GM23338 (cell line): ENCODE measurements around the gene ELFN2. TPM values are rescaled to one million over a fixed set of nuclear protein-coding genes. Genes with fewer than 3 reads are reported as not detected.

ENCODE experiments used
- ATAC-seq: fragments of 200-7000 bp; cut with Tn5 transposase; 3 replicates; pipeline ENCODE4 v1.9.1; 2020
- DNase-seq: peaks from one replicate; pipeline ENCODE4 v3.0.0-alpha.2; 2015; ENCODE audit warnings: low spot score
- H2AFZ ChIP-seq: fragments of 200-600 bp; sonication (generic); 2 replicates; pipeline ENCODE4 v1.8.0; 2016; ENCODE audit warnings: antibody characterized with exemption, mild to moderate bottlenecking, moderate library complexity
- H3F3A ChIP-seq: fragments of 200-600 bp; sonication (generic); replicated peaks from 2 replicates; pipeline ENCODE4 v1.8.0; 2017; ENCODE audit warnings: antibody characterized with exemption, mixed run types, low read depth
- H3K27ac ChIP-seq: fragments of 200-600 bp; sonication (generic); 2 replicates; pipeline ENCODE4 v1.6.1; 2016; ENCODE audit warnings: low read depth
- H3K27me3 ChIP-seq: fragments of 200-600 bp; sonication (generic); 2 replicates; pipeline ENCODE4 v1.8.0; 2016; ENCODE audit warnings: mild to moderate bottlenecking, mixed run types, moderate library complexity; ENCODE audit not compliant: insufficient read depth
- H3K36me3 ChIP-seq: fragments of 200-600 bp; sonication (generic); 2 replicates; pipeline ENCODE4 v1.8.0; 2016; ENCODE audit warnings: mild to moderate bottlenecking; ENCODE audit not compliant: insufficient read depth
- H3K4me1 ChIP-seq: fragments of 200-600 bp; sonication (generic); 2 replicates; pipeline ENCODE4 v1.8.0; 2016; ENCODE audit warnings: mild to moderate bottlenecking, moderate library complexity; ENCODE audit not compliant: insufficient read depth
- H3K4me2 ChIP-seq: fragments of 200-600 bp; sonication (generic); 2 replicates; pipeline ENCODE4 v1.7.1; 2017; ENCODE audit warnings: mixed run types
- H3K4me3 ChIP-seq: fragments of 200-600 bp; sonication (generic); 2 replicates; pipeline ENCODE4 v1.6.1; 2016; ENCODE audit warnings: mixed run types
- H3K79me2 ChIP-seq: fragments of 200-600 bp; sonication (generic); replicated peaks from 2 replicates; pipeline ENCODE4 v1.8.0; 2017; ENCODE audit warnings: mild to moderate bottlenecking; ENCODE audit not compliant: insufficient read depth
- H3K9me2 ChIP-seq: fragments of 200-600 bp; sonication (generic); 2 replicates; pipeline ENCODE4 v1.8.0; 2017; ENCODE audit not compliant: insufficient read depth
- H4K20me1 ChIP-seq: fragments of 200-600 bp; sonication (generic); replicated peaks from 2 replicates; pipeline ENCODE4 v1.8.0; 2017; ENCODE audit warnings: mild to moderate bottlenecking; ENCODE audit not compliant: insufficient read depth
- H3K27ac Mint-ChIP-seq: 2 replicates; pipeline ENCODE4 v1.8.0; 2020; ENCODE audit warnings: inconsistent platforms, mild to moderate bottlenecking, moderate library complexity, mixed read lengths
- H3K27me3 Mint-ChIP-seq: 3 replicates; pipeline ENCODE4 v1.8.0; 2022; ENCODE audit warnings: low read depth, mild to moderate bottlenecking, moderate library complexity, mixed read lengths, inconsistent platforms; ENCODE audit not compliant: insufficient read depth, poor library complexity
- H3K36me3 Mint-ChIP-seq: 3 replicates; pipeline ENCODE4 v1.8.0; 2021; ENCODE audit warnings: low read depth, mild to moderate bottlenecking, inconsistent platforms, moderate library complexity, mixed read lengths
- H3K4me1 Mint-ChIP-seq: 3 replicates; pipeline ENCODE4 v1.8.0; 2020; ENCODE audit warnings: mild to moderate bottlenecking, inconsistent platforms, mixed read lengths
- H3K4me3 Mint-ChIP-seq: 3 replicates; pipeline ENCODE4 v1.8.0; 2021; ENCODE audit warnings: moderate library complexity, mild to moderate bottlenecking, inconsistent platforms, mixed read lengths
- H3K9me3 Mint-ChIP-seq: 3 replicates; pipeline ENCODE4 v1.8.0; 2020; ENCODE audit warnings: moderate library complexity, mild to moderate bottlenecking, inconsistent platforms, mixed read lengths
- CREB1 ChIP-seq: fragments of 250-450 bp; sonication (Bioruptor Pico); IDR thresholded peaks from 2 replicates; pipeline ENCODE4 v1.5.0; 2020; ENCODE audit warnings: low read depth, mild to moderate bottlenecking, moderate library complexity
- EZH2 ChIP-seq: fragments of 200-600 bp; sonication (generic); IDR thresholded peaks from one replicate; pipeline ENCODE4 v1.8.0; 2017; ENCODE audit warnings: antibody characterized with exemption, mild to moderate bottlenecking, low read depth; ENCODE audit not compliant: unreplicated experiment
- EZH2phosphoT487 ChIP-seq: fragments of 200-600 bp; sonication (generic); IDR thresholded peaks from one replicate; pipeline ENCODE4 v1.8.1; 2018; ENCODE audit warnings: antibody characterized with exemption; ENCODE audit not compliant: unreplicated experiment
- JUNB ChIP-seq: IDR thresholded peaks from one replicate; pipeline ENCODE4 v1.6.1; 2016; ENCODE audit warnings: antibody characterized with exemption; ENCODE audit not compliant: unreplicated experiment
- NANOG ChIP-seq: IDR thresholded peaks from 2 replicates; pipeline ENCODE4 v1.6.1; 2016; ENCODE audit warnings: antibody characterized with exemption, borderline replicate concordance
- POLR2AphosphoS5 ChIP-seq: IDR thresholded peaks from 2 replicates; pipeline ENCODE4 v1.6.1; 2016; ENCODE audit warnings: antibody characterized with exemption, low read depth
- REST ChIP-seq: IDR thresholded peaks from one replicate; pipeline ENCODE4 v1.6.1; 2018; ENCODE audit warnings: antibody characterized with exemption; ENCODE audit not compliant: unreplicated experiment
- STAT1 ChIP-seq: IDR thresholded peaks from one replicate; pipeline ENCODE4 v1.6.1; 2016; ENCODE audit warnings: antibody characterized with exemption; ENCODE audit not compliant: unreplicated experiment
- ZNF114 ChIP-seq: fragments of 250-450 bp; sonication (Bioruptor Pico); IDR thresholded peaks from 2 replicates; pipeline ENCODE4 v1.5.0; 2020; ENCODE audit warnings: mild to moderate bottlenecking, moderate library complexity
- polyA plus RNA-seq: library from polyadenylated mRNA; unstranded; fragments of >200 nt; fragmentation: Nextera tagmentation; extraction: Ambion mirVana; gene quantifications from 2 replicates; pipeline ENCODE4 v1.2.1, GENCODE V29; 2016
- total RNA-seq: library from RNA; depleted of rRNA; stranded (reverse); fragments of >200 nt; shearing (Covaris generic); gene quantifications from 2 replicates; pipeline ENCODE4 v1.2.3, GENCODE V29; 2014
- TF ChIP-seq, protein P1 (sequence below), 2 experiments: fragments of 200-600 bp in 1 of 2; sonication (generic) in 1 of 2; conservative IDR thresholded peaks; 2 replicates each; pipeline versions ENCODE4 v1.5.1 to v1.6.1; 2016 to 2017; ENCODE audit warnings: antibody characterized with exemption in 2 of 2, low read depth in 2 of 2, mild to moderate bottlenecking in 2 of 2, moderate library complexity in 1 of 2
- TF ChIP-seq, protein P2 (sequence below): IDR thresholded peaks from 2 replicates; pipeline ENCODE4 v1.6.1; 2016; ENCODE audit warnings: antibody characterized with exemption

Gene ELFN2
- total and polyA plus RNA-seq, 2 experiments from 2014 or later = 0.18 to 0.35 TPM

DNA sequence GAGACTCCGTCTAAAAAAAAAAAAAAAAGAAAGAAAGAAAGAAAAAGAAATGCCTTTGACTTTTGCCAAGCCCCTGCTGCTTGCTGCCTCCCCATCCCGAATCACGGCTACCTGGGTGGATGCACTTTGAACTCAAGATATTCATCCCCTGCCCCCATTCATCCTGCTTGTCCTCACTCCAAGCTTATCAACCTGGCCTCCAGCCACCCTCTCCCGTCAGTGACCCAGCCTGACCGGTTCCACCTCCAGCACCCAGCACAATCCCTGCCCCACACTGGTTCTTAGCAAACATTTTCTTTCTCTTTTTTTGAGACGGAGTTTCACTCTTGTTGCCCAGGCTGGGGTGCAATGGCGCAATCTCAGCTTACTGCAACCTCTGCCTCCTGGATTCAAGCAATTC is 100.6 kb downstream of the ELFN2 start (continued):
- TF ChIP-seq CREB1 (no peak), EZH2phosphoT487 (no peak), EZH2 (no peak), ZNF114 (CRISPR knock-in tag) (no peak)
- TF ChIP-seq, protein P1, sequence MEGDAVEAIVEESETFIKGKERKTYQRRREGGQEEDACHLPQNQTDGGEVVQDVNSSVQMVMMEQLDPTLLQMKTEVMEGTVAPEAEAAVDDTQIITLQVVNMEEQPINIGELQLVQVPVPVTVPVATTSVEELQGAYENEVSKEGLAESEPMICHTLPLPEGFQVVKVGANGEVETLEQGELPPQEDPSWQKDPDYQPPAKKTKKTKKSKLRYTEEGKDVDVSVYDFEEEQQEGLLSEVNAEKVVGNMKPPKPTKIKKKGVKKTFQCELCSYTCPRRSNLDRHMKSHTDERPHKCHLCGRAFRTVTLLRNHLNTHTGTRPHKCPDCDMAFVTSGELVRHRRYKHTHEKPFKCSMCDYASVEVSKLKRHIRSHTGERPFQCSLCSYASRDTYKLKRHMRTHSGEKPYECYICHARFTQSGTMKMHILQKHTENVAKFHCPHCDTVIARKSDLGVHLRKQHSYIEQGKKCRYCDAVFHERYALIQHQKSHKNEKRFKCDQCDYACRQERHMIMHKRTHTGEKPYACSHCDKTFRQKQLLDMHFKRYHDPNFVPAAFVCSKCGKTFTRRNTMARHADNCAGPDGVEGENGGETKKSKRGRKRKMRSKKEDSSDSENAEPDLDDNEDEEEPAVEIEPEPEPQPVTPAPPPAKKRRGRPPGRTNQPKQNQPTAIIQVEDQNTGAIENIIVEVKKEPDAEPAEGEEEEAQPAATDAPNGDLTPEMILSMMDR (conservative IDR thresholded peaks at IDR 0.05; ENCODE audit: low read depth in 2 of 2) = no peak
- TF ChIP-seq, protein P2, sequence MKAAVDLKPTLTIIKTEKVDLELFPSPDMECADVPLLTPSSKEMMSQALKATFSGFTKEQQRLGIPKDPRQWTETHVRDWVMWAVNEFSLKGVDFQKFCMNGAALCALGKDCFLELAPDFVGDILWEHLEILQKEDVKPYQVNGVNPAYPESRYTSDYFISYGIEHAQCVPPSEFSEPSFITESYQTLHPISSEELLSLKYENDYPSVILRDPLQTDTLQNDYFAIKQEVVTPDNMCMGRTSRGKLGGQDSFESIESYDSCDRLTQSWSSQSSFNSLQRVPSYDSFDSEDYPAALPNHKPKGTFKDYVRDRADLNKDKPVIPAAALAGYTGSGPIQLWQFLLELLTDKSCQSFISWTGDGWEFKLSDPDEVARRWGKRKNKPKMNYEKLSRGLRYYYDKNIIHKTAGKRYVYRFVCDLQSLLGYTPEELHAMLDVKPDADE = no peak

GRCh38 chr22:37325039-37325395 is 102.3 kb downstream of the ELFN2 start:
- ATAC-seq (peak; percentile 41; the same call in 2 of the 3 replicates), DNase-seq (no peak)
- Mint-ChIP-seq H3K36me3 (no peaks in the 10 kb centered on the region), H3K4me3 (peak overlapping the region; percentile 23; the same call in 1 of the 3 replicates), H3K27ac (no peak overlapping the region), H3K9me3 (no peaks in the 10 kb centered on the region), H3K27me3 (peaks cover 51% of the 10 kb centered on the region), H3K4me1 (peaks cover 27% of the 10 kb centered on the region)
- Histone ChIP-seq H3K4me1 (peaks cover 26% of the 10 kb centered on the region), H3F3A (peaks cover 5% of the 10 kb centered on the region; the same call in 1 of the 2 replicates), H3K4me3 (peak overlapping the region; percentile 63), H4K20me1 (no peaks in the 10 kb centered on the region), H3K27ac (no peak overlapping the region), H3K36me3 (no peaks in the 10 kb centered on the region), H3K79me2 (no peaks in the 10 kb centered on the region), H3K4me2 (peak overlapping the region; percentile 85), H3K27me3 (peaks cover 34% of the 10 kb centered on the region), H3K9me2 (no peaks in the 10 kb centered on the region), H2AFZ (peak overlapping the region; percentile 72; the same call in 1 of the 2 replicates)
- TF ChIP-seq POLR2AphosphoS5 (no peak), ZNF114 (CRISPR knock-in tag) (no peak), CREB1 (no peak), EZH2 (no peak), NANOG (no peak), REST (no peak), EZH2phosphoT487 (no peak), STAT1 (no peak), JUNB (no peak)
- TF ChIP-seq, protein P1 (conservative IDR thresholded peaks at IDR 0.05; ENCODE audit: low read depth in 2 of 2) = no peak
- TF ChIP-seq, protein P2 = no peak
